OCI-LY3 (cell line): Measurements from ENCODE around the gene LRFN2.

Experiments
- EZH2phosphoT487 ChIP-seq: fragments of 200-600 bp; shearing (Covaris generic); IDR thresholded peaks from 2 replicates; pipeline ENCODE4 v1.6.1; 2018; ENCODE audit warnings: antibody characterized with exemption, mixed run types, low read depth
- TF ChIP-seq, protein P1 (sequence below): fragments of 200-600, 300-600 bp; sonication (generic); IDR thresholded peaks from 2 replicates; pipeline ENCODE4 v1.5.1; 2014; ENCODE audit warnings: antibody characterized with exemption, low read length, low read depth

DNA sequence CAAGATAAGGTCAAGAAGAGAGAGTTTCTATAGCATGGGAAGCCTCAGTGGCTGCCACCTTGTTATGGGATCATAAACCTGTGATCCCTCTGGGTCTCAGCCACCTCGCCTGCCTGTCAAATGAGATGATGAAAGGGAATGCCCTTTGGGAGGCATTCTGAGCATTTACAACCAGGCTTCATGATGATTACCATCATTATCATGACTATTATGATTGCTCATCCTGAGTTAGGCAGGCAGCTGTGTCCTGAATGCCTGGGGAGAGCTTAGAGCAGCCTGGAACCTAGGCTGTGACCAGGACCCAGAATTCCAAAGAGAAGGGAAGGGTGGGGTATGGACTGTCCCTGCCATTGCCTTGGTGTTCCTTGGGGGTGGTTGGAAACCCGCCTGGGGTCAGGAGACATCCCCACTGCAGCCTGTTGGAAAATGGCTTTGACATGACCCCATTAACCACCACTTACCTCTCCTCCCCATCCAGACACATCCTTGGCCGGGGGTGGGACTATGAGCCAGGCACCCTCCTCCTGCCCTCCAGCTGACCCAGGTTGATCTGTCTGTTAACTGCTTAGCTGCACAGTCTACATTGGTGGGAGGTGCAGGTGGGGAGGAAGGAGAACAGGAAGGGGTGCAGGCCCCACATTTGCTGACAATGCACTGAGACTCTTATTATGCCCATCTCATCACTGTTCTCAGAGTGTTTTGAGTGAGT lies 51.9 kb downstream of the LRFN2 start:
- TF ChIP-seq, protein P1, sequence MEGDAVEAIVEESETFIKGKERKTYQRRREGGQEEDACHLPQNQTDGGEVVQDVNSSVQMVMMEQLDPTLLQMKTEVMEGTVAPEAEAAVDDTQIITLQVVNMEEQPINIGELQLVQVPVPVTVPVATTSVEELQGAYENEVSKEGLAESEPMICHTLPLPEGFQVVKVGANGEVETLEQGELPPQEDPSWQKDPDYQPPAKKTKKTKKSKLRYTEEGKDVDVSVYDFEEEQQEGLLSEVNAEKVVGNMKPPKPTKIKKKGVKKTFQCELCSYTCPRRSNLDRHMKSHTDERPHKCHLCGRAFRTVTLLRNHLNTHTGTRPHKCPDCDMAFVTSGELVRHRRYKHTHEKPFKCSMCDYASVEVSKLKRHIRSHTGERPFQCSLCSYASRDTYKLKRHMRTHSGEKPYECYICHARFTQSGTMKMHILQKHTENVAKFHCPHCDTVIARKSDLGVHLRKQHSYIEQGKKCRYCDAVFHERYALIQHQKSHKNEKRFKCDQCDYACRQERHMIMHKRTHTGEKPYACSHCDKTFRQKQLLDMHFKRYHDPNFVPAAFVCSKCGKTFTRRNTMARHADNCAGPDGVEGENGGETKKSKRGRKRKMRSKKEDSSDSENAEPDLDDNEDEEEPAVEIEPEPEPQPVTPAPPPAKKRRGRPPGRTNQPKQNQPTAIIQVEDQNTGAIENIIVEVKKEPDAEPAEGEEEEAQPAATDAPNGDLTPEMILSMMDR, result no peak
- TF ChIP-seq EZH2phosphoT487, result no peak
